Measurements from ENCODE around the gene MYO9A. TPM values are rescaled to one million over a fixed set of nuclear protein-coding genes. Genes with fewer than 3 reads are reported as not detected.

Gene MYO9A
- total RNA-seq, 1 experiment from 2014 or later: 21.4 TPM

- Histone ChIP-seq H4K5ac (ENCODE audit: insufficient read length, low read depth, low read length) (no peak overlapping the region), H3K23ac (ENCODE audit: insufficient read length, low read depth, low read length) (no peak overlapping the region), H4K91ac (ENCODE audit: insufficient read length, low read depth, low read length) (no peak overlapping the region), H3K79me1 (ENCODE audit: insufficient read depth, low read depth, low read length, poor library complexity, severe bottlenecking) (no peaks in the 10 kb centered on the region), H3K23me2 (ENCODE audit: insufficient read length, low read depth, low read length, poor library complexity, severe bottlenecking) (no peaks in the 10 kb centered on the region), H2AFZ (ENCODE audit: low read length) (no peak overlapping the region), H3K14ac (ENCODE audit: insufficient read depth, low read length) (no peak overlapping the region), H2BK120ac (ENCODE audit: low read depth, low read length, poor library complexity, severe bottlenecking) (no peak overlapping the region), H3K18ac (ENCODE audit: insufficient read length, low read depth, low read length) (no peak overlapping the region), H3K9me3 (ENCODE audit: control insufficient read depth, low read depth, low read length) (no peaks in the 10 kb centered on the region), H2BK5ac (ENCODE audit: insufficient read length, low read length) (no peak overlapping the region), H3K4me1 (ENCODE audit: insufficient read depth, low read length) (no peaks in the 10 kb centered on the region), H3K27ac (ENCODE audit: insufficient read length, low read depth, low read length) (no peak overlapping the region), H3K27me3 (ENCODE audit: insufficient read depth, low read length) (no peaks in the 10 kb centered on the region), H3T11ph (ENCODE audit: low read length) (no peak overlapping the region), H2BK12ac (ENCODE audit: insufficient read length, low read depth, low read length) (no peak overlapping the region), H3K4ac (ENCODE audit: low read depth, low read length) (no peak overlapping the region), H2BK15ac (ENCODE audit: low read depth, low read length) (no peak overlapping the region), H4K20me1 (ENCODE audit: control insufficient read depth, insufficient read depth, insufficient read length) (no peaks in the 10 kb centered on the region), H3K4me2 (ENCODE audit: insufficient read depth, insufficient read length, low read length) (no peak overlapping the region), H2BK20ac (ENCODE audit: low read depth, low read length, poor library complexity, severe bottlenecking) (no peak overlapping the region), H3K79me2 (ENCODE audit: insufficient read depth, low read length) (no peaks in the 10 kb centered on the region), H3K9ac (ENCODE audit: extremely low read depth, insufficient read length, low read length) (no peak overlapping the region), H2AK5ac (ENCODE audit: insufficient read length, low read length) (no peak overlapping the region), H4K8ac (replicated peaks; ENCODE audit: insufficient read length, low read depth, low read length) (no peak overlapping the region), H3K56ac (ENCODE audit: insufficient read length, low read depth, low read length) (no peak overlapping the region)
- WGBS (ENCODE audit: extremely low coverage, insufficient read length, low lambda C conversion rate): no CpG with 5 or more reads among the region's 6 CpGs
- TF ChIP-seq CTCF (conservative IDR thresholded peaks at IDR 0.05): no peak
- Mint-ChIP-seq H3K27me3 (ENCODE audit: low read depth) (no peaks in the 10 kb centered on the region), H3K36me3 (ENCODE audit: insufficient read depth in 1 of 3, low read depth in 3 of 3) (no peaks in the 10 kb centered on the region), H3K27ac (peak overlapping the region in 2 of 3 experiments; percentile 34 to 44; a peak in 3 of 7 replicates), H3K9me3 (no peaks in the 10 kb centered on the region), H3K4me1 (peaks cover 0 to 6% of the 10 kb centered on the region in 2 experiments; a peak in 2 of 4 replicates), H3K4me3 (no peak overlapping the region)
- DNase-seq: no peak
These were observed 177.9 kb downstream of the MYO9A start for GRCh38 chr15:71939981-71940588.
